SU-DHL-6 (cell line): ENCODE data around the gene TRIP4.

Experiments
- EZH2phosphoT487 ChIP-seq: fragments of 200-600 bp; sonication (generic), shearing (Covaris generic); conservative IDR thresholded peaks from 2 replicates; pipeline ENCODE4 v1.6.1; 2018; ENCODE audit warnings: mild to moderate bottlenecking, antibody characterized with exemption, low read length, moderate library complexity, mixed read lengths
- TF ChIP-seq, protein P1 (sequence below): fragments of 200-600 bp; sonication (generic); IDR thresholded peaks from one replicate; pipeline ENCODE4 v1.5.1; 2017; ENCODE audit warnings: antibody characterized with exemption, mild to moderate bottlenecking, low read length, moderate library complexity; ENCODE audit not compliant: insufficient read depth, poor library complexity, severe bottlenecking

DNA sequence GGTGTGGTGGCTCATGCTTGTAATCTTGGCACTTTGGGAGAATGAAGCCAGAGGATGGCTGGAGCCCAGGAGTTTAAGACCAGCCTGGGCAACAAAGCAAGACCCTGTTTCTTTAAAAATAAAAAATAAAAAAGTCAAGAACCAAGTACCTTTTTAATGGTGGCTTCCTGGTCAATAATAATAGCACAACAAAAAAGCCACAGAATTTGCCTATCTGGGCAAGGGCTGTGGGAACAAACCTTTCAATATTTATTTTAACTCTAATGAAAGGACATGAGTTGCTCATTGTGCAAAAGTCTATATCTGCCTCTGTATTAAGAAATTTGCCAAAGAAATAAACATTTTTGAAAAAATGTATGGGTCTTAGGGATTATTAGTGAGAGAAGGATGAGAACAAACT, 74.9 kb downstream of the TRIP4 start:
- TF ChIP-seq, protein P1, sequence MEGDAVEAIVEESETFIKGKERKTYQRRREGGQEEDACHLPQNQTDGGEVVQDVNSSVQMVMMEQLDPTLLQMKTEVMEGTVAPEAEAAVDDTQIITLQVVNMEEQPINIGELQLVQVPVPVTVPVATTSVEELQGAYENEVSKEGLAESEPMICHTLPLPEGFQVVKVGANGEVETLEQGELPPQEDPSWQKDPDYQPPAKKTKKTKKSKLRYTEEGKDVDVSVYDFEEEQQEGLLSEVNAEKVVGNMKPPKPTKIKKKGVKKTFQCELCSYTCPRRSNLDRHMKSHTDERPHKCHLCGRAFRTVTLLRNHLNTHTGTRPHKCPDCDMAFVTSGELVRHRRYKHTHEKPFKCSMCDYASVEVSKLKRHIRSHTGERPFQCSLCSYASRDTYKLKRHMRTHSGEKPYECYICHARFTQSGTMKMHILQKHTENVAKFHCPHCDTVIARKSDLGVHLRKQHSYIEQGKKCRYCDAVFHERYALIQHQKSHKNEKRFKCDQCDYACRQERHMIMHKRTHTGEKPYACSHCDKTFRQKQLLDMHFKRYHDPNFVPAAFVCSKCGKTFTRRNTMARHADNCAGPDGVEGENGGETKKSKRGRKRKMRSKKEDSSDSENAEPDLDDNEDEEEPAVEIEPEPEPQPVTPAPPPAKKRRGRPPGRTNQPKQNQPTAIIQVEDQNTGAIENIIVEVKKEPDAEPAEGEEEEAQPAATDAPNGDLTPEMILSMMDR, result no peak
- TF ChIP-seq EZH2phosphoT487, result no peak
